GM23338 (cell line): Measurements from ENCODE around the gene NLGN1. TPM values are rescaled to one million over a fixed set of nuclear protein-coding genes. Genes with fewer than 3 reads are reported as not detected.

Experiments
- ATAC-seq: fragments of 200-7000 bp; cut with Tn5 transposase; 3 replicates; pipeline ENCODE4 v1.9.1; 2020
- DNase-seq: peaks from one replicate; pipeline ENCODE4 v3.0.0-alpha.2; 2015; ENCODE audit warnings: low spot score
- H2AFZ ChIP-seq: fragments of 200-600 bp; sonication (generic); 2 replicates; pipeline ENCODE4 v1.8.0; 2016; ENCODE audit warnings: antibody characterized with exemption, mild to moderate bottlenecking, moderate library complexity
- H3F3A ChIP-seq: fragments of 200-600 bp; sonication (generic); replicated peaks from 2 replicates; pipeline ENCODE4 v1.8.0; 2017; ENCODE audit warnings: antibody characterized with exemption, mixed run types, low read depth
- H3K27ac ChIP-seq: fragments of 200-600 bp; sonication (generic); 2 replicates; pipeline ENCODE4 v1.6.1; 2016; ENCODE audit warnings: low read depth
- H3K27me3 ChIP-seq: fragments of 200-600 bp; sonication (generic); 2 replicates; pipeline ENCODE4 v1.8.0; 2016; ENCODE audit warnings: mild to moderate bottlenecking, mixed run types, moderate library complexity; ENCODE audit not compliant: insufficient read depth
- H3K36me3 ChIP-seq: fragments of 200-600 bp; sonication (generic); 2 replicates; pipeline ENCODE4 v1.8.0; 2016; ENCODE audit warnings: mild to moderate bottlenecking; ENCODE audit not compliant: insufficient read depth
- H3K4me1 ChIP-seq: fragments of 200-600 bp; sonication (generic); 2 replicates; pipeline ENCODE4 v1.8.0; 2016; ENCODE audit warnings: mild to moderate bottlenecking, moderate library complexity; ENCODE audit not compliant: insufficient read depth
- H3K4me2 ChIP-seq: fragments of 200-600 bp; sonication (generic); 2 replicates; pipeline ENCODE4 v1.7.1; 2017; ENCODE audit warnings: mixed run types
- H3K4me3 ChIP-seq: fragments of 200-600 bp; sonication (generic); 2 replicates; pipeline ENCODE4 v1.6.1; 2016; ENCODE audit warnings: mixed run types
- H3K79me2 ChIP-seq: fragments of 200-600 bp; sonication (generic); replicated peaks from 2 replicates; pipeline ENCODE4 v1.8.0; 2017; ENCODE audit warnings: mild to moderate bottlenecking; ENCODE audit not compliant: insufficient read depth
- H3K9me2 ChIP-seq: fragments of 200-600 bp; sonication (generic); 2 replicates; pipeline ENCODE4 v1.8.0; 2017; ENCODE audit not compliant: insufficient read depth
- H4K20me1 ChIP-seq: fragments of 200-600 bp; sonication (generic); replicated peaks from 2 replicates; pipeline ENCODE4 v1.8.0; 2017; ENCODE audit warnings: mild to moderate bottlenecking; ENCODE audit not compliant: insufficient read depth
- H3K27ac Mint-ChIP-seq: 2 replicates; pipeline ENCODE4 v1.8.0; 2020; ENCODE audit warnings: inconsistent platforms, mild to moderate bottlenecking, moderate library complexity, mixed read lengths
- H3K27me3 Mint-ChIP-seq: 3 replicates; pipeline ENCODE4 v1.8.0; 2022; ENCODE audit warnings: low read depth, mild to moderate bottlenecking, moderate library complexity, mixed read lengths, inconsistent platforms; ENCODE audit not compliant: insufficient read depth, poor library complexity
- H3K36me3 Mint-ChIP-seq: 3 replicates; pipeline ENCODE4 v1.8.0; 2021; ENCODE audit warnings: low read depth, mild to moderate bottlenecking, inconsistent platforms, moderate library complexity, mixed read lengths
- H3K4me1 Mint-ChIP-seq: 3 replicates; pipeline ENCODE4 v1.8.0; 2020; ENCODE audit warnings: mild to moderate bottlenecking, inconsistent platforms, mixed read lengths
- H3K4me3 Mint-ChIP-seq: 3 replicates; pipeline ENCODE4 v1.8.0; 2021; ENCODE audit warnings: moderate library complexity, mild to moderate bottlenecking, inconsistent platforms, mixed read lengths
- H3K9me3 Mint-ChIP-seq: 3 replicates; pipeline ENCODE4 v1.8.0; 2020; ENCODE audit warnings: moderate library complexity, mild to moderate bottlenecking, inconsistent platforms, mixed read lengths
- CREB1 ChIP-seq: fragments of 250-450 bp; sonication (Bioruptor Pico); IDR thresholded peaks from 2 replicates; pipeline ENCODE4 v1.5.0; 2020; ENCODE audit warnings: low read depth, mild to moderate bottlenecking, moderate library complexity
- EZH2 ChIP-seq: fragments of 200-600 bp; sonication (generic); IDR thresholded peaks from one replicate; pipeline ENCODE4 v1.8.0; 2017; ENCODE audit warnings: antibody characterized with exemption, mild to moderate bottlenecking, low read depth; ENCODE audit not compliant: unreplicated experiment
- EZH2phosphoT487 ChIP-seq: fragments of 200-600 bp; sonication (generic); IDR thresholded peaks from one replicate; pipeline ENCODE4 v1.8.1; 2018; ENCODE audit warnings: antibody characterized with exemption; ENCODE audit not compliant: unreplicated experiment
- JUNB ChIP-seq: IDR thresholded peaks from one replicate; pipeline ENCODE4 v1.6.1; 2016; ENCODE audit warnings: antibody characterized with exemption; ENCODE audit not compliant: unreplicated experiment
- NANOG ChIP-seq: IDR thresholded peaks from 2 replicates; pipeline ENCODE4 v1.6.1; 2016; ENCODE audit warnings: antibody characterized with exemption, borderline replicate concordance
- POLR2AphosphoS5 ChIP-seq: IDR thresholded peaks from 2 replicates; pipeline ENCODE4 v1.6.1; 2016; ENCODE audit warnings: antibody characterized with exemption, low read depth
- STAT1 ChIP-seq: IDR thresholded peaks from one replicate; pipeline ENCODE4 v1.6.1; 2016; ENCODE audit warnings: antibody characterized with exemption; ENCODE audit not compliant: unreplicated experiment
- ZNF114 ChIP-seq: fragments of 250-450 bp; sonication (Bioruptor Pico); IDR thresholded peaks from 2 replicates; pipeline ENCODE4 v1.5.0; 2020; ENCODE audit warnings: mild to moderate bottlenecking, moderate library complexity
- ZNF331 ChIP-seq: fragments of 250-450 bp; sonication (Bioruptor Pico); IDR thresholded peaks from 2 replicates; pipeline ENCODE4 v1.5.0; 2020; ENCODE audit warnings: low read depth, mild to moderate bottlenecking, moderate library complexity
- polyA plus RNA-seq: library from polyadenylated mRNA; unstranded; fragments of >200 nt; fragmentation: Nextera tagmentation; extraction: Ambion mirVana; gene quantifications from 2 replicates; pipeline ENCODE4 v1.2.1, GENCODE V29; 2016
- total RNA-seq: library from RNA; depleted of rRNA; stranded (reverse); fragments of >200 nt; shearing (Covaris generic); gene quantifications from 2 replicates; pipeline ENCODE4 v1.2.3, GENCODE V29; 2014
- TF ChIP-seq, protein P1 (sequence below): IDR thresholded peaks from one replicate; pipeline ENCODE4 v1.6.1; 2018; ENCODE audit warnings: antibody characterized with exemption; ENCODE audit not compliant: unreplicated experiment
- TF ChIP-seq, protein P2 (sequence below), 2 experiments: fragments of 200-600 bp in 1 of 2; sonication (generic) in 1 of 2; conservative IDR thresholded peaks; 2 replicates each; pipeline versions ENCODE4 v1.5.1 to v1.6.1; 2016 to 2017; ENCODE audit warnings: antibody characterized with exemption in 2 of 2, low read depth in 2 of 2, mild to moderate bottlenecking in 2 of 2, moderate library complexity in 1 of 2
- TF ChIP-seq, protein P3 (sequence below): fragments of 250-450 bp; sonication (Bioruptor Pico); IDR thresholded peaks from 2 replicates; pipeline ENCODE4 v1.5.0; 2020; ENCODE audit warnings: mild to moderate bottlenecking, moderate library complexity

Gene NLGN1
- total and polyA plus RNA-seq, 2 experiments from 2014 or later = 6.5 to 18.6 TPM

DNA sequence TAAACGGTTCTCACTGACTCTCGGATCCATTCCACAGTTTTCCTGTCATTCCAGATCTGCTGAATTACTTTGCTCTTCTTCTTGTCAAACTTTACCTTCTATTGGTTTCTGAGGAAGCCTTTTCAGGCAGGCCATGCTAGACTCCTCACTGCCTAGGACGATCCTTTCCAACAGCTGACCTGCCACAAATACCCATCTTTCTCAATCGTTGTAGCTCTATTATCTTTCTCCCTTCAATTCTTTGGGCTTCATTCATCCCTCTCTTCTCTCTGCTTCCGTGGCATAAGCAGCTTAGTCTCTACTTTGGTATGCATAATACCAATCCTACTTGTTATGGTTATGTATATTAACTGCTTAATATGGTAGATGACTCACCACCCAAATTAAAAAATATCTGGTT is 421.8 kb downstream of the NLGN1 start (continued):
- TF ChIP-seq, protein P1, sequence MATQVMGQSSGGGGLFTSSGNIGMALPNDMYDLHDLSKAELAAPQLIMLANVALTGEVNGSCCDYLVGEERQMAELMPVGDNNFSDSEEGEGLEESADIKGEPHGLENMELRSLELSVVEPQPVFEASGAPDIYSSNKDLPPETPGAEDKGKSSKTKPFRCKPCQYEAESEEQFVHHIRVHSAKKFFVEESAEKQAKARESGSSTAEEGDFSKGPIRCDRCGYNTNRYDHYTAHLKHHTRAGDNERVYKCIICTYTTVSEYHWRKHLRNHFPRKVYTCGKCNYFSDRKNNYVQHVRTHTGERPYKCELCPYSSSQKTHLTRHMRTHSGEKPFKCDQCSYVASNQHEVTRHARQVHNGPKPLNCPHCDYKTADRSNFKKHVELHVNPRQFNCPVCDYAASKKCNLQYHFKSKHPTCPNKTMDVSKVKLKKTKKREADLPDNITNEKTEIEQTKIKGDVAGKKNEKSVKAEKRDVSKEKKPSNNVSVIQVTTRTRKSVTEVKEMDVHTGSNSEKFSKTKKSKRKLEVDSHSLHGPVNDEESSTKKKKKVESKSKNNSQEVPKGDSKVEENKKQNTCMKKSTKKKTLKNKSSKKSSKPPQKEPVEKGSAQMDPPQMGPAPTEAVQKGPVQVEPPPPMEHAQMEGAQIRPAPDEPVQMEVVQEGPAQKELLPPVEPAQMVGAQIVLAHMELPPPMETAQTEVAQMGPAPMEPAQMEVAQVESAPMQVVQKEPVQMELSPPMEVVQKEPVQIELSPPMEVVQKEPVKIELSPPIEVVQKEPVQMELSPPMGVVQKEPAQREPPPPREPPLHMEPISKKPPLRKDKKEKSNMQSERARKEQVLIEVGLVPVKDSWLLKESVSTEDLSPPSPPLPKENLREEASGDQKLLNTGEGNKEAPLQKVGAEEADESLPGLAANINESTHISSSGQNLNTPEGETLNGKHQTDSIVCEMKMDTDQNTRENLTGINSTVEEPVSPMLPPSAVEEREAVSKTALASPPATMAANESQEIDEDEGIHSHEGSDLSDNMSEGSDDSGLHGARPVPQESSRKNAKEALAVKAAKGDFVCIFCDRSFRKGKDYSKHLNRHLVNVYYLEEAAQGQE = no peak
- TF ChIP-seq EZH2 = no peak
- no peak for TF ChIP-seq ZNF331 (CRISPR knock-in tag)
- no peak for TF ChIP-seq JUNB
- TF ChIP-seq, protein P2, sequence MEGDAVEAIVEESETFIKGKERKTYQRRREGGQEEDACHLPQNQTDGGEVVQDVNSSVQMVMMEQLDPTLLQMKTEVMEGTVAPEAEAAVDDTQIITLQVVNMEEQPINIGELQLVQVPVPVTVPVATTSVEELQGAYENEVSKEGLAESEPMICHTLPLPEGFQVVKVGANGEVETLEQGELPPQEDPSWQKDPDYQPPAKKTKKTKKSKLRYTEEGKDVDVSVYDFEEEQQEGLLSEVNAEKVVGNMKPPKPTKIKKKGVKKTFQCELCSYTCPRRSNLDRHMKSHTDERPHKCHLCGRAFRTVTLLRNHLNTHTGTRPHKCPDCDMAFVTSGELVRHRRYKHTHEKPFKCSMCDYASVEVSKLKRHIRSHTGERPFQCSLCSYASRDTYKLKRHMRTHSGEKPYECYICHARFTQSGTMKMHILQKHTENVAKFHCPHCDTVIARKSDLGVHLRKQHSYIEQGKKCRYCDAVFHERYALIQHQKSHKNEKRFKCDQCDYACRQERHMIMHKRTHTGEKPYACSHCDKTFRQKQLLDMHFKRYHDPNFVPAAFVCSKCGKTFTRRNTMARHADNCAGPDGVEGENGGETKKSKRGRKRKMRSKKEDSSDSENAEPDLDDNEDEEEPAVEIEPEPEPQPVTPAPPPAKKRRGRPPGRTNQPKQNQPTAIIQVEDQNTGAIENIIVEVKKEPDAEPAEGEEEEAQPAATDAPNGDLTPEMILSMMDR (conservative IDR thresholded peaks at IDR 0.05; ENCODE audit: low read depth in 2 of 2) = no peak
- TF ChIP-seq NANOG = no peak
- no peak for TF ChIP-seq EZH2phosphoT487
- no peak for TF ChIP-seq POLR2AphosphoS5

DNA sequence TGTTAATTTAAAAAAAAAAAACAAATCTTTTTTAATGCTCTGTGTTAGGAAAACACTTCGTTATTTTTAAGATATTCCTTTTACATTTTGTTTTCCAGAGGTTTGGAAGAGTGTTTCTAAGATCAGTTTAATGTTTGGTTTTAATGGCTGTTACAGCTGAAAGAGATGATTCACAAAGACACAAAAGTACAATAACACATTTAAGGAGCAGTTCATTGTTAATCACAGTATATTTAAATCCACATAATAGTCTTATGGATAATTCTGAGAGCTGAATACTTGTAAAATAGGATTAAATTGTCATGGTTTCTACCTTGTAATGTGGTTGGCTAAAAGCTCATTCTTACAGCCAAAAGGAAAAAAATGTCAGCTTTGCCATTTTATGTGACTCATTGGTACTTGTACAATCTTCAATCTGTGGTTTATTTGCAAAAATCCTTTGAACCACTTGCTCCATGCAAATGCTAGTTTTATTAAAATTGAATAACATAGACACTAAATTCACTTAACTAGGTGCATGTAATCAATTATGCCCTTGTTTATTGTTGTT is 426.4 kb downstream of the NLGN1 start:
- Histone ChIP-seq H3K27ac (no peak overlapping the region), H3F3A (peaks cover 8% of the 10 kb centered on the region; the same call in 1 of the 2 replicates), H3K9me2 (peaks cover 3% of the 10 kb centered on the region; the same call in 1 of the 2 replicates), H3K27me3 (no peaks in the 10 kb centered on the region), H3K4me3 (no peak overlapping the region), H4K20me1 (no peaks in the 10 kb centered on the region), H3K36me3 (no peaks in the 10 kb centered on the region), H3K4me2 (no peak overlapping the region), H2AFZ (no peak overlapping the region), H3K79me2 (no peaks in the 10 kb centered on the region), H3K4me1 (peaks cover 31% of the 10 kb centered on the region)
- Mint-ChIP-seq H3K9me3 (no peaks in the 10 kb centered on the region; the same call in 2 of the 3 replicates), H3K4me3 (no peak overlapping the region), H3K4me1 (peaks cover 26% of the 10 kb centered on the region), H3K36me3 (no peaks in the 10 kb centered on the region), H3K27ac (peak overlapping the region; percentile 21; the same call in 1 of the 2 replicates), H3K27me3 (no peaks in the 10 kb centered on the region)
- DNase-seq (no peak), ATAC-seq (no peak)
- TF ChIP-seq ZNF331 (CRISPR knock-in tag) (no peak), JUNB (no peak), STAT1 (no peak), NANOG (no peak), ZNF114 (CRISPR knock-in tag) (no peak), CREB1 (no peak)
- TF ChIP-seq, protein P3, sequence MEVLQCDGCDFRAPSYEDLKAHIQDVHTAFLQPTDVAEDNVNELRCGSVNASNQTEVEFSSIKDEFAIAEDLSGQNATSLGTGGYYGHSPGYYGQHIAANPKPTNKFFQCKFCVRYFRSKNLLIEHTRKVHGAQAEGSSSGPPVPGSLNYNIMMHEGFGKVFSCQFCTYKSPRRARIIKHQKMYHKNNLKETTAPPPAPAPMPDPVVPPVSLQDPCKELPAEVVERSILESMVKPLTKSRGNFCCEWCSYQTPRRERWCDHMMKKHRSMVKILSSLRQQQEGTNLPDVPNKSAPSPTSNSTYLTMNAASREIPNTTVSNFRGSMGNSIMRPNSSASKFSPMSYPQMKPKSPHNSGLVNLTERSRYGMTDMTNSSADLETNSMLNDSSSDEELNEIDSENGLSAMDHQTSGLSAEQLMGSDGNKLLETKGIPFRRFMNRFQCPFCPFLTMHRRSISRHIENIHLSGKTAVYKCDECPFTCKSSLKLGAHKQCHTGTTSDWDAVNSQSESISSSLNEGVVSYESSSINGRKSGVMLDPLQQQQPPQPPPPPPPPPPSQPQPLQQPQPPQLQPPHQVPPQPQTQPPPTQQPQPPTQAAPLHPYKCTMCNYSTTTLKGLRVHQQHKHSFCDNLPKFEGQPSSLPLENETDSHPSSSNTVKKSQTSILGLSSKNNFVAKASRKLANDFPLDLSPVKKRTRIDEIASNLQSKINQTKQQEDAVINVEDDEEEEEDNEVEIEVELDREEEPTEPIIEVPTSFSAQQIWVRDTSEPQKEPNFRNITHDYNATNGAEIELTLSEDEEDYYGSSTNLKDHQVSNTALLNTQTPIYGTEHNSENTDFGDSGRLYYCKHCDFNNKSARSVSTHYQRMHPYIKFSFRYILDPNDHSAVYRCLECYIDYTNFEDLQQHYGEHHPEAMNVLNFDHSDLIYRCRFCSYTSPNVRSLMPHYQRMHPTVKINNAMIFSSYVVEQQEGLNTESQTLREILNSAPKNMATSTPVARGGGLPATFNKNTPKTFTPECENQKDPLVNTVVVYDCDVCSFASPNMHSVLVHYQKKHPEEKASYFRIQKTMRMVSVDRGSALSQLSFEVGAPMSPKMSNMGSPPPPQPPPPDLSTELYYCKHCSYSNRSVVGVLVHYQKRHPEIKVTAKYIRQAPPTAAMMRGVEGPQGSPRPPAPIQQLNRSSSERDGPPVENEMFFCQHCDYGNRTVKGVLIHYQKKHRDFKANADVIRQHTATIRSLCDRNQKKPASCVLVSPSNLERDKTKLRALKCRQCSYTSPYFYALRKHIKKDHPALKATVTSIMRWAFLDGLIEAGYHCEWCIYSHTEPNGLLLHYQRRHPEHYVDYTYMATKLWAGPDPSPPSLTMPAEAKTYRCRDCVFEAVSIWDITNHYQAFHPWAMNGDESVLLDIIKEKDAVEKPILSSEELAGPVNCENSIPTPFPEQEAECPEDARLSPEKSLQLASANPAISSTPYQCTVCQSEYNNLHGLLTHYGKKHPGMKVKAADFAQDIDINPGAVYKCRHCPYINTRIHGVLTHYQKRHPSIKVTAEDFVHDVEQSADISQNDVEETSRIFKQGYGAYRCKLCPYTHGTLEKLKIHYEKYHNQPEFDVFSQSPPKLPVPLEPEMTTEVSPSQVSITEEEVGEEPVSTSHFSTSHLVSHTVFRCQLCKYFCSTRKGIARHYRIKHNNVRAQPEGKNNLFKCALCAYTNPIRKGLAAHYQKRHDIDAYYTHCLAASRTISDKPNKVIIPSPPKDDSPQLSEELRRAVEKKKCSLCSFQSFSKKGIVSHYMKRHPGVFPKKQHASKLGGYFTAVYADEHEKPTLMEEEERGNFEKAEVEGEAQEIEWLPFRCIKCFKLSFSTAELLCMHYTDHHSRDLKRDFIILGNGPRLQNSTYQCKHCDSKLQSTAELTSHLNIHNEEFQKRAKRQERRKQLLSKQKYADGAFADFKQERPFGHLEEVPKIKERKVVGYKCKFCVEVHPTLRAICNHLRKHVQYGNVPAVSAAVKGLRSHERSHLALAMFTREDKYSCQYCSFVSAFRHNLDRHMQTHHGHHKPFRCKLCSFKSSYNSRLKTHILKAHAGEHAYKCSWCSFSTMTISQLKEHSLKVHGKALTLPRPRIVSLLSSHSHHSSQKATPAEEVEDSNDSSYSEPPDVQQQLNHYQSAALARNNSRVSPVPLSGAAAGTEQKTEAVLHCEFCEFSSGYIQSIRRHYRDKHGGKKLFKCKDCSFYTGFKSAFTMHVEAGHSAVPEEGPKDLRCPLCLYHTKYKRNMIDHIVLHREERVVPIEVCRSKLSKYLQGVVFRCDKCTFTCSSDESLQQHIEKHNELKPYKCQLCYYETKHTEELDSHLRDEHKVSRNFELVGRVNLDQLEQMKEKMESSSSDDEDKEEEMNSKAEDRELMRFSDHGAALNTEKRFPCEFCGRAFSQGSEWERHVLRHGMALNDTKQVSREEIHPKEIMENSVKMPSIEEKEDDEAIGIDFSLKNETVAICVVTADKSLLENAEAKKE (CRISPR knock-in tag) = no peak
